Muscle layer of colon (tissue), 2 donors: Measurements from ENCODE around the gene SEMA5A.

ENCODE experiments used
- H3K27ac ChIP-seq: one replicate; pipeline ENCODE4 v1.7.0; 2013; ENCODE audit warnings: low read depth, mild to moderate bottlenecking, low read length, moderate library complexity
- H3K27me3 ChIP-seq, 2 donors: one replicate each; pipeline ENCODE4 v1.7.0; 2013; ENCODE audit warnings: low read length in 2 of 2, mild to moderate bottlenecking in 2 of 2; ENCODE audit not compliant: insufficient read depth in 2 of 2, control insufficient read depth in 1 of 2
- H3K36me3 ChIP-seq: one replicate; pipeline ENCODE4 v1.7.0; 2013; ENCODE audit warnings: mild to moderate bottlenecking, low read length; ENCODE audit not compliant: insufficient read depth
- H3K4me1 ChIP-seq: one replicate; pipeline ENCODE4 v1.7.0; 2013; ENCODE audit warnings: mild to moderate bottlenecking, low read length; ENCODE audit not compliant: insufficient read depth
- H3K4me3 ChIP-seq, 2 donors: one replicate each; pipeline ENCODE4 v1.7.0; 2013; ENCODE audit warnings: low read length in 2 of 2, low read depth in 1 of 2, mild to moderate bottlenecking in 1 of 2, moderate library complexity in 1 of 2
- H3K9ac ChIP-seq: one replicate; pipeline ENCODE4 v1.7.0; 2013; ENCODE audit warnings: low read length
- H3K9me3 ChIP-seq: one replicate; pipeline ENCODE4 v1.7.0; 2013; ENCODE audit warnings: mild to moderate bottlenecking, low read length
- donor health status: abdominal sarcoma.
- donor health status: Adenocarcinoma of cecum.

The SEMA5A gene

GRCh38 chr5:9037048-9037447, 508.8 kb downstream of the SEMA5A start:
- H3K36me3 ChIP-seq, result no peaks in the 10 kb centered on the region
- no peaks in the 10 kb centered on the region for H3K27me3 ChIP-seq
- H3K4me1 ChIP-seq, result no peaks in the 10 kb centered on the region
- H3K9ac ChIP-seq, result no peak overlapping the region
- H3K9me3 ChIP-seq, result no peaks in the 10 kb centered on the region
- H3K4me3 ChIP-seq, result no peak overlapping the region
- no peak overlapping the region for H3K27ac ChIP-seq

GRCh38 chr5:9035346-9035745, 510.5 kb downstream of the SEMA5A start:
- no peak overlapping the region for H3K27ac ChIP-seq
- H3K36me3 ChIP-seq, result no peaks in the 10 kb centered on the region
- H3K27me3 ChIP-seq, result no peaks in the 10 kb centered on the region
- no peaks in the 10 kb centered on the region for H3K4me1 ChIP-seq
- H3K9ac ChIP-seq, result no peak overlapping the region
- no peaks in the 10 kb centered on the region for H3K9me3 ChIP-seq
- H3K4me3 ChIP-seq, result no peak overlapping the region

GRCh38 chr5:9034649-9035048, 511.2 kb downstream of the SEMA5A start:
- Histone ChIP-seq H3K27ac (no peak overlapping the region), H3K4me1 (no peaks in the 10 kb centered on the region), H3K9me3 (no peaks in the 10 kb centered on the region), H3K36me3 (no peaks in the 10 kb centered on the region), H3K27me3 (no peaks in the 10 kb centered on the region), H3K4me3 (no peak overlapping the region), H3K9ac (no peak overlapping the region)

GRCh38 chr5:9033524-9033923, 512.4 kb downstream of the SEMA5A start:
- H3K9me3 ChIP-seq, result no peaks in the 10 kb centered on the region
- H3K9ac ChIP-seq, result no peak overlapping the region

GRCh38 chr5:9025942-9026341, 519.9 kb downstream of the SEMA5A start:
- no peaks in the 10 kb centered on the region for H3K36me3 ChIP-seq
- no peak overlapping the region for H3K9ac ChIP-seq
- H3K4me1 ChIP-seq, result no peaks in the 10 kb centered on the region
- H3K27me3 ChIP-seq, result no peaks in the 10 kb centered on the region
- peaks cover 4% of the 10 kb centered on the region for H3K9me3 ChIP-seq
- no peak overlapping the region for H3K4me3 ChIP-seq
- no peak overlapping the region for H3K27ac ChIP-seq

More at GRCh38 chr5:9033524-9033923, 512.4 kb downstream of the SEMA5A start:
- H3K4me1 ChIP-seq, result no peaks in the 10 kb centered on the region
- no peak overlapping the region for H3K27ac ChIP-seq
- H3K27me3 ChIP-seq, result no peaks in the 10 kb centered on the region
- no peaks in the 10 kb centered on the region for H3K36me3 ChIP-seq
- H3K4me3 ChIP-seq, result no peak overlapping the region

- no peak overlapping the region for H3K4me3 ChIP-seq
- no peaks in the 10 kb centered on the region for H3K4me1 ChIP-seq
- H3K27ac ChIP-seq, result no peak overlapping the region
- no peaks in the 10 kb centered on the region for H3K27me3 ChIP-seq
- no peaks in the 10 kb centered on the region for H3K36me3 ChIP-seq
- no peak overlapping the region for H3K9ac ChIP-seq
- H3K9me3 ChIP-seq, result peaks cover 4% of the 10 kb centered on the region
Measured at GRCh38 chr5:9020996-9021395, 524.9 kb downstream of the SEMA5A start.

GRCh38 chr5:9015937-9016270, 530.0 kb downstream of the SEMA5A start:
- Histone ChIP-seq H3K4me3 (no peak overlapping the region), H3K36me3 (no peaks in the 10 kb centered on the region), H3K27ac (no peak overlapping the region), H3K27me3 (no peaks in the 10 kb centered on the region), H3K9ac (no peak overlapping the region), H3K9me3 (no peaks in the 10 kb centered on the region), H3K4me1 (no peaks in the 10 kb centered on the region)

- H3K9ac ChIP-seq, result no peak overlapping the region
Measured at GRCh38 chr5:9015260-9015936, 530.5 kb downstream of the SEMA5A start.

GRCh38 chr5:9013147-9013546, 532.7 kb downstream of the SEMA5A start:
- Histone ChIP-seq H3K27ac (no peak overlapping the region), H3K4me1 (no peaks in the 10 kb centered on the region), H3K27me3 (no peaks in the 10 kb centered on the region), H3K36me3 (no peaks in the 10 kb centered on the region), H3K9me3 (no peaks in the 10 kb centered on the region), H3K9ac (no peak overlapping the region), H3K4me3 (no peak overlapping the region)

More at GRCh38 chr5:9015260-9015936, 530.5 kb downstream of the SEMA5A start:
- H3K27me3 ChIP-seq, result no peaks in the 10 kb centered on the region
- H3K27ac ChIP-seq, result no peak overlapping the region
- no peaks in the 10 kb centered on the region for H3K4me1 ChIP-seq
- H3K4me3 ChIP-seq, result no peak overlapping the region
- no peaks in the 10 kb centered on the region for H3K36me3 ChIP-seq
- no peaks in the 10 kb centered on the region for H3K9me3 ChIP-seq

- no peaks in the 10 kb centered on the region for H3K9me3 ChIP-seq
- no peaks in the 10 kb centered on the region for H3K4me1 ChIP-seq
- H3K9ac ChIP-seq, result no peak overlapping the region
- H3K27me3 ChIP-seq, result no peaks in the 10 kb centered on the region
- no peak overlapping the region for H3K27ac ChIP-seq
- no peak overlapping the region for H3K4me3 ChIP-seq
- no peaks in the 10 kb centered on the region for H3K36me3 ChIP-seq
Measured at GRCh38 chr5:9009931-9010651, 535.8 kb downstream of the SEMA5A start.

- Histone ChIP-seq H3K4me1 (no peaks in the 10 kb centered on the region), H3K4me3 (no peak overlapping the region), H3K27ac (no peak overlapping the region), H3K36me3 (no peaks in the 10 kb centered on the region), H3K9ac (no peak overlapping the region), H3K9me3 (no peaks in the 10 kb centered on the region), H3K27me3 (no peaks in the 10 kb centered on the region)
Measured at GRCh38 chr5:8997542-8998070, 548.3 kb downstream of the SEMA5A start.

- Histone ChIP-seq H3K36me3 (no peaks in the 10 kb centered on the region), H3K9me3 (no peaks in the 10 kb centered on the region), H3K4me3 (no peak overlapping the region), H3K4me1 (no peaks in the 10 kb centered on the region), H3K9ac (no peak overlapping the region), H3K27ac (no peak overlapping the region), H3K27me3 (no peaks in the 10 kb centered on the region)
Measured at GRCh38 chr5:8993031-8993430, 552.8 kb downstream of the SEMA5A start.
